GM12801 (cell line): ENCODE measurements around the gene SEMA6A.

Experiments
- TF ChIP-seq, protein P1 (sequence below): IDR thresholded peaks from one replicate; pipeline ENCODE4 v1.5.1; 2011; ENCODE audit warnings: control low read depth; ENCODE audit not compliant: insufficient read length; ENCODE audit errors: extremely low read depth

The SEMA6A gene

DNA sequence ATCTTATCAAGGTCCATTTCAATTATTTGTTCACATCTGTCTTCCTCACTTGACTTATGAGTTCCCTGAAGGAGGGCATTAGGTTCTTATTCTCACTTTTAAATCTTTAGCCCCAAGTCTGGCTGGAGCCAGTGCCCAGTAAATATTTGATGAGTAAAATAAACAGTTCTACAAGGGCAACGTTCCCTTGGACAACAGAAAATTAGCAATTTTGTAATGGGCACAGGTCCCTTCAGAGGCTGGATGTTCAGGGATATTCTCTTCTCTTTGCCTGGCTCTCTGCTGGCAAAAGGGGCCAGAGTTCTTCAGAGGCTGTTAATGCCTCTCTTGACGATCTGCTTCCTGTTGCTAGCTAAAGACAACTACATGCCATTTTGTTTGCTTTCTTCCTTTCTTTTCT lies 149.7 kb downstream of the SEMA6A start:
- TF ChIP-seq, protein P1, sequence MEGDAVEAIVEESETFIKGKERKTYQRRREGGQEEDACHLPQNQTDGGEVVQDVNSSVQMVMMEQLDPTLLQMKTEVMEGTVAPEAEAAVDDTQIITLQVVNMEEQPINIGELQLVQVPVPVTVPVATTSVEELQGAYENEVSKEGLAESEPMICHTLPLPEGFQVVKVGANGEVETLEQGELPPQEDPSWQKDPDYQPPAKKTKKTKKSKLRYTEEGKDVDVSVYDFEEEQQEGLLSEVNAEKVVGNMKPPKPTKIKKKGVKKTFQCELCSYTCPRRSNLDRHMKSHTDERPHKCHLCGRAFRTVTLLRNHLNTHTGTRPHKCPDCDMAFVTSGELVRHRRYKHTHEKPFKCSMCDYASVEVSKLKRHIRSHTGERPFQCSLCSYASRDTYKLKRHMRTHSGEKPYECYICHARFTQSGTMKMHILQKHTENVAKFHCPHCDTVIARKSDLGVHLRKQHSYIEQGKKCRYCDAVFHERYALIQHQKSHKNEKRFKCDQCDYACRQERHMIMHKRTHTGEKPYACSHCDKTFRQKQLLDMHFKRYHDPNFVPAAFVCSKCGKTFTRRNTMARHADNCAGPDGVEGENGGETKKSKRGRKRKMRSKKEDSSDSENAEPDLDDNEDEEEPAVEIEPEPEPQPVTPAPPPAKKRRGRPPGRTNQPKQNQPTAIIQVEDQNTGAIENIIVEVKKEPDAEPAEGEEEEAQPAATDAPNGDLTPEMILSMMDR = no peak

GRCh38 chr5:116424258-116424615 lies 150.4 kb downstream of the SEMA6A start:
- TF ChIP-seq, protein P1 = no peak

GRCh38 chr5:116423587-116424257 lies 150.9 kb downstream of the SEMA6A start:
- TF ChIP-seq, protein P1 = no peak

DNA sequence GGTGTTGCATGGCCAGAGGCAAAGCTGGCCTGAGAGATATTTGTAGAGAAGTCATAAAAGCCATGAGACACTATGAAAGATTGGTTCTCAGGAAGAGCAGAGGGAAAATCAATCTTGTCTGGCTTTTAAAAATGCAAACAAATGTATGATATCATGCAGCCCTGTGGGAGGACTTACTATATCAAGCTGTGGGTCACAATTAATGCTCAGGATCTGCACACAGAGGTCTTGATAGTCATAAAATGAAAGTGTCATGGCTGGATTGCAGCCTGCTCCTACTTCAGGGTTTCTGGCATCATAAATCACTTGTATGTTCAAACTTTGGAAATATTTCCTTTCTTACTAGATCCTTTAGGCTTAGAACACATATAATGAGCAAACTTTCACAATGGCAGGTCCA lies 151.5 kb downstream of the SEMA6A start:
- TF ChIP-seq, protein P1 = no peak

DNA sequence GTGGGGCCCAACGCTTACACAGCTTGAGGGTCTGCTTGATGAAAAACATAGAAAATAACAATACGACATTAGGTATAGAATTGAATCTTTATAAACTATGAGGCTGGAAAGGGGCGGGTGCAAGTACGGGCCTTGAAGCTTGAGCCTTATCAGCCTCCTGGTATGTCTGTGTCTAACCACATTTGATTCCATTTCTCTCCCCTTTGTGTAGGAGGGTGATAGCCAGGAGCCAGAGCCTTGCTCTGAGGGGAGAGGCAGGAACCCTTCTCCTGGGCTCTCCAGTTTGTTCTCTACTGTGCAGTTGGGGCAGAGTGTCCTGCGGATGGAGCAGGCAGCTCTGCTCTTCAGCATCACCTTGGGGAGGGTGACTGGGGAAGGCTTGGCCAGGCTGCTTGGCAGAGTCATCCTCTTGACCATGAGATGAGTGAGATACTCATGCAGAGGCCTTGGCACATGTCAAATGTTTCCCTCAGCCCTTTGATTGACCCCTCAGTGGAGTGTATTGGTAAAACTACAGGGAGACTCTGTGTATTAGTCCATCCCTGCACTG lies 153.5 kb downstream of the SEMA6A start:
- TF ChIP-seq, protein P1 = no peak

DNA sequence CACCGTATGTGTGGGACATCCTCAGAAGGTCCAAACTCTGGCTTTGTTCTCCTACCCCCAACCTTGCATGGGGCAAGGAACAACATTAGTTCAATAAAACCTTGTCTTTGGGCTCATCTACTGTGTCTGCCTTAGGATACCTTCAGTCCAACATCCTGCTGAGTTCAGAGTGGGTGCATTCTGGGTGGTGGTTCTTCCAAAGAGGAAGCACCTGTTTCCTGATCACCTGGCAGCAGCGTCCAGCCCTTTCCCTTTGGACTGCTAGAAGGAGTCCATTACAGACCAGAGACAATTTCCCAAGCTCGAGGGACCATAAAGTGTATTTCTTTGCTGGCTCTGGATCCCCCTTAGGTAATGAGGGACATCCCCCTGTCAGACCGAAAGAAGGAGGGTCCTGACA lies 154.1 kb downstream of the SEMA6A start:
- TF ChIP-seq, protein P1 = no peak

- TF ChIP-seq, protein P1 = no peak
Measured at GRCh38 chr5:116419258-116419657, 155.4 kb downstream of the SEMA6A start.
